Nephron (organoid): ENCODE data around the gene TRIM52.

Experiments
- H3K27ac Mint-ChIP-seq, 3 experiments: 2 replicates each; pipeline ENCODE4 v1.8.0; 2020; ENCODE audit warnings: mixed read lengths in 3 of 3, mild to moderate bottlenecking in 2 of 3, moderate library complexity in 1 of 3
- H3K27me3 Mint-ChIP-seq: 2 replicates; pipeline ENCODE4 v1.8.0; 2021; ENCODE audit warnings: low read depth, mild to moderate bottlenecking, moderate library complexity, mixed read lengths
- H3K36me3 Mint-ChIP-seq: 2 replicates; pipeline ENCODE4 v1.8.0; 2020; ENCODE audit warnings: low read depth, mixed read lengths
- H3K4me1 Mint-ChIP-seq: 2 replicates; pipeline ENCODE4 v1.8.0; 2020; ENCODE audit warnings: mixed read lengths
- H3K4me3 Mint-ChIP-seq, 3 experiments: 2 replicates each; pipeline ENCODE4 v1.8.0; 2020; ENCODE audit warnings: mild to moderate bottlenecking in 3 of 3, mixed read lengths in 3 of 3, moderate library complexity in 2 of 3
- H3K9me3 Mint-ChIP-seq: 2 replicates; pipeline ENCODE4 v1.8.0; 2020; ENCODE audit warnings: mixed read lengths
- CTCF ChIP-seq, 3 experiments: fragments of 200-600 bp; sonication (generic); IDR thresholded peaks; one replicate each; pipeline ENCODE4 v1.5.0; 2021; ENCODE audit warnings: antibody characterized with exemption in 3 of 3; ENCODE audit not compliant: unreplicated experiment in 3 of 3

Gene TRIM52

GRCh38 chr5:181235323-181235688 lies 25.6 kb downstream of the TRIM52 start:
- H3K27me3 Mint-ChIP-seq, result no peaks in the 10 kb centered on the region

GRCh38 chr5:181234455-181235306 lies 26.3 kb downstream of the TRIM52 start:
- peaks cover 27% of the 10 kb centered on the region for H3K4me1 Mint-ChIP-seq
- TF ChIP-seq CTCF (IDR thresholded peaks at IDR 0.05; ENCODE audit: unreplicated experiment in 3 of 3), result no peak
- no peaks in the 10 kb centered on the region for H3K27me3 Mint-ChIP-seq
- no peak overlapping the region for H3K4me3 Mint-ChIP-seq
- peak overlapping the region; percentile 53 to 69 (median 65) for H3K27ac Mint-ChIP-seq
- no peaks in the 10 kb centered on the region for H3K9me3 Mint-ChIP-seq
- peaks cover 75% of the 10 kb centered on the region for H3K36me3 Mint-ChIP-seq

More at GRCh38 chr5:181235323-181235688, 25.6 kb downstream of the TRIM52 start:
- no peaks in the 10 kb centered on the region for H3K9me3 Mint-ChIP-seq
- peaks cover 27% of the 10 kb centered on the region for H3K4me1 Mint-ChIP-seq
- H3K27ac Mint-ChIP-seq, result peak overlapping the region; percentile 53 to 69 (median 65)
- H3K36me3 Mint-ChIP-seq, result peaks cover 73% of the 10 kb centered on the region
- H3K4me3 Mint-ChIP-seq, result no peak overlapping the region
- TF ChIP-seq CTCF (IDR thresholded peaks at IDR 0.05; ENCODE audit: unreplicated experiment in 3 of 3), result no peak

- H3K4me3 Mint-ChIP-seq, result no peak overlapping the region
- peaks cover 22% of the 10 kb centered on the region for H3K4me1 Mint-ChIP-seq
- H3K9me3 Mint-ChIP-seq, result no peaks in the 10 kb centered on the region
- H3K27ac Mint-ChIP-seq, result no peak overlapping the region
- H3K36me3 Mint-ChIP-seq, result peaks cover 70% of the 10 kb centered on the region
- no peak for TF ChIP-seq CTCF (IDR thresholded peaks at IDR 0.05; ENCODE audit: unreplicated experiment in 3 of 3)
- H3K27me3 Mint-ChIP-seq, result no peaks in the 10 kb centered on the region
Observed at GRCh38 chr5:181233801-181234454, 27.0 kb downstream of the TRIM52 start.

GRCh38 chr5:181233088-181233800 lies 27.7 kb downstream of the TRIM52 start:
- TF ChIP-seq CTCF (IDR thresholded peaks at IDR 0.05; ENCODE audit: unreplicated experiment in 3 of 3), result no peak
- no peak overlapping the region for H3K4me3 Mint-ChIP-seq
- H3K9me3 Mint-ChIP-seq, result no peaks in the 10 kb centered on the region
- peaks cover 63% of the 10 kb centered on the region for H3K36me3 Mint-ChIP-seq
- no peaks in the 10 kb centered on the region for H3K27me3 Mint-ChIP-seq
- H3K27ac Mint-ChIP-seq, result peak overlapping the region in 1 of 3 experiments; percentile 55
- peaks cover 18% of the 10 kb centered on the region for H3K4me1 Mint-ChIP-seq

- Mint-ChIP-seq H3K4me3 (no peak overlapping the region), H3K36me3 (peaks cover 56% of the 10 kb centered on the region), H3K4me1 (peaks cover 13% of the 10 kb centered on the region), H3K27me3 (no peaks in the 10 kb centered on the region), H3K9me3 (no peaks in the 10 kb centered on the region), H3K27ac (peak overlapping the region in 1 of 3 experiments; percentile 55)
- no peak for TF ChIP-seq CTCF (IDR thresholded peaks at IDR 0.05; ENCODE audit: unreplicated experiment in 3 of 3)
Observed at GRCh38 chr5:181232593-181232992, 28.4 kb downstream of the TRIM52 start.
